Measurements from ENCODE around the gene THSD7A. TPM values are rescaled to one million over a fixed set of nuclear protein-coding genes. Genes with fewer than 3 reads are reported as not detected.

Gene THSD7A
- total RNA-seq, 1 experiment from 2014 or later: 4.0 TPM

DNA sequence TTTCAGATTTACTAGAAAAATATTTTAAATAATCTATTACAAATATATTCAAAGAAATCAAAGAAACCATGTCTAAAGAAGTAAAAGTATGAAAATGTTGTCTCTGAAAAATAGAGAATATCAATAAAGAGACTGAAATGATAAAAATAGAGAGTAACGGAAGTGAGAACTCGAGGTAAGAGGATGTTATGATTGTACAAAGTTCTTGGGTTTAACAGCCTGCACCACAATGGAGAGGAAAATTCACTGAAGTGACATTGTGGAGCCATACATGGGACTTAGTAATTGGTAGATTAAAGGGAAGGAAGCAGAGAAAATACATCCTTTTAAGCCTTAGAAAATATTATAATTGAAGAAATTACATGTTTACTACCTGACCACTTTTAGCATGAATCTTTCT, 77.9 kb downstream of the THSD7A start:
- H3K4me1 ChIP-seq (replicated peaks; ENCODE audit: insufficient read depth): 0 out of 2 replicates have a peak, but pooled peaks cover 5% of the 10 kb centered on the region
- TF ChIP-seq EZH2 (IDR thresholded peaks at IDR 0.05; ENCODE audit: low read depth): no peak
- TF ChIP-seq, protein P1, sequence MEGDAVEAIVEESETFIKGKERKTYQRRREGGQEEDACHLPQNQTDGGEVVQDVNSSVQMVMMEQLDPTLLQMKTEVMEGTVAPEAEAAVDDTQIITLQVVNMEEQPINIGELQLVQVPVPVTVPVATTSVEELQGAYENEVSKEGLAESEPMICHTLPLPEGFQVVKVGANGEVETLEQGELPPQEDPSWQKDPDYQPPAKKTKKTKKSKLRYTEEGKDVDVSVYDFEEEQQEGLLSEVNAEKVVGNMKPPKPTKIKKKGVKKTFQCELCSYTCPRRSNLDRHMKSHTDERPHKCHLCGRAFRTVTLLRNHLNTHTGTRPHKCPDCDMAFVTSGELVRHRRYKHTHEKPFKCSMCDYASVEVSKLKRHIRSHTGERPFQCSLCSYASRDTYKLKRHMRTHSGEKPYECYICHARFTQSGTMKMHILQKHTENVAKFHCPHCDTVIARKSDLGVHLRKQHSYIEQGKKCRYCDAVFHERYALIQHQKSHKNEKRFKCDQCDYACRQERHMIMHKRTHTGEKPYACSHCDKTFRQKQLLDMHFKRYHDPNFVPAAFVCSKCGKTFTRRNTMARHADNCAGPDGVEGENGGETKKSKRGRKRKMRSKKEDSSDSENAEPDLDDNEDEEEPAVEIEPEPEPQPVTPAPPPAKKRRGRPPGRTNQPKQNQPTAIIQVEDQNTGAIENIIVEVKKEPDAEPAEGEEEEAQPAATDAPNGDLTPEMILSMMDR (conservative IDR thresholded peaks at IDR 0.05): no peak
- no peak overlapping the region for H3K27ac ChIP-seq
- BruUV-seq (replicated peaks): no TSS peak
- no peaks in the 10 kb centered on the region for H3F3A ChIP-seq (ENCODE audit: insufficient read depth, low read depth)
- H3K4me2 ChIP-seq: no peak overlapping the region
- ChIA-PET POLR2A (ENCODE audit: unreplicated experiment) (no interaction called here), CTCF (no interaction called here)
- intact Hi-C loops (cut with micrococcal nuclease; ENCODE audit: unreplicated experiment): no loop called here
- no peaks in the 10 kb centered on the region for H3K79me2 ChIP-seq (ENCODE audit: low read depth)
- no peaks in the 10 kb centered on the region for H3K9me2 ChIP-seq (ENCODE audit: insufficient read depth)
- DNase-seq: no peak
- H3K9me3 ChIP-seq (ENCODE audit: insufficient read depth, low read depth): no peaks in the 10 kb centered on the region
- no peaks in the 10 kb centered on the region for H3K27me3 ChIP-seq (ENCODE audit: insufficient read depth, low read depth)
- no peaks in the 10 kb centered on the region for H3K36me3 ChIP-seq (ENCODE audit: low read depth)
- no peak overlapping the region for H2AFZ ChIP-seq
- no peak overlapping the region for H3K4me3 ChIP-seq
- H4K20me1 ChIP-seq (ENCODE audit: insufficient read depth): no peaks in the 10 kb centered on the region

DNA sequence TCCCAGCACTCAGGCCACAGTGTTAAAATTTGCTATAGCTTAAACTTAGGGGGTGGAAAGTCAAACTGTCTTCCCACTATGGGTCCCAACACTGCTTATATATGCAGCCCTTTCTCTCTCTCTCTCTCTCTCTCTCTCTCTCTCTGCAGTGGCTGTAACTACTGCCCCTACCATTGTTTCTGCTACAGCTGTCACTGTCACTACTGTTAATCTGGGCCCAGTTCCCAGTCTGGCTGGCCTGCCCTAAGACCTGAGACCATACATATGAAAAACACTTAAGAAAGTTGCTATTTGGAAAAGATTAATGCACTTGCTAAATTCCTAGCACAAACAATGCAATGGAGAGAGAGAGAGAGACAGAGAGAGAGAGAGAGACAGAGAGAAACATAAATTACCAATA, 78.6 kb downstream of the THSD7A start:
- Histone ChIP-seq H3K27ac (no peak overlapping the region), H3K27me3 (ENCODE audit: insufficient read depth, low read depth) (no peaks in the 10 kb centered on the region), H3K4me2 (no peak overlapping the region), H3K4me1 (replicated peaks; ENCODE audit: insufficient read depth) (0 out of 2 replicates have a peak, but pooled peaks cover 7% of the 10 kb centered on the region), H3K9me2 (ENCODE audit: insufficient read depth) (no peaks in the 10 kb centered on the region), H3K9me3 (ENCODE audit: insufficient read depth, low read depth) (no peaks in the 10 kb centered on the region), H3K4me3 (no peak overlapping the region), H3K36me3 (ENCODE audit: low read depth) (no peaks in the 10 kb centered on the region), H2AFZ (no peak overlapping the region), H3F3A (ENCODE audit: insufficient read depth, low read depth) (no peaks in the 10 kb centered on the region), H3K79me2 (ENCODE audit: low read depth) (no peaks in the 10 kb centered on the region), H4K20me1 (ENCODE audit: insufficient read depth) (no peaks in the 10 kb centered on the region)
- no TSS peak for BruUV-seq (replicated peaks)
- no peak for TF ChIP-seq EZH2 (IDR thresholded peaks at IDR 0.05; ENCODE audit: low read depth)
- TF ChIP-seq, protein P1 (conservative IDR thresholded peaks at IDR 0.05): no peak
- no peak for DNase-seq
- intact Hi-C loops (cut with micrococcal nuclease; ENCODE audit: unreplicated experiment): no loop called here
- POLR2A ChIA-PET (ENCODE audit: unreplicated experiment): interaction anchor here (0.6 kb wide), 1 partner anchor 11 kb away, joined by 4 read pairs; no protein-coding TSS in a partner anchor
- CTCF ChIA-PET: no interaction called here

DNA sequence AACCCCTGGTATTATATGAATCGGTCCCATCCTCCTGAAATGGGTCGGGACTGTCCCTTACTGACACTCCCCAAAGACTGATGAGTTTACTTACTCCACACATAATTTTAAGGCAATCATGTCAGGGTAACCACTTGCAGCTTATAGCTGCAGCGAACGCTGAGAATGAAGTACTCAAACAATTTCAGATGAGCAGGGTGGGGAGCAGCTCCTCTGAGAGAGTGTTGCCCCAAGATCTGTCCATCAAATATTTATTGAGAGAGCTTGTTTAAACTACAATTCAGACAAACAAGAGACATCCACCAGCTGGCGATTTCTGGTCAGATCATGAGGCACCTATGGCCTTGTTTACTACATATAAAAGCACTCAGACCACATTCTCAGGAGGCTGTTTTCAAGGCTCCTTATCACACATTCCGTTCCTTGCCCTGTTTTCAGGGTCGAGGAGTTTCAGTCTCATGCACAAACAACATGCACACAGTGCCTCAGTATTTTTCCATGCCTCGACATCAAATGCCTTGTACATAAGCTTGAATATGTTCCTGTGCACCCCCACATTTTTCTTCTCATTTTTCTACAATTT, 80.1 kb downstream of the THSD7A start:
- H3K27ac ChIP-seq: no peak overlapping the region
- POLR2A ChIA-PET (ENCODE audit: unreplicated experiment): no interaction called here

More for the DNA sequence above, 80.1 kb downstream of the THSD7A start:
- Histone ChIP-seq H3K9me3 (ENCODE audit: insufficient read depth, low read depth) (no peaks in the 10 kb centered on the region), H3K79me2 (ENCODE audit: low read depth) (no peaks in the 10 kb centered on the region), H4K20me1 (ENCODE audit: insufficient read depth) (no peaks in the 10 kb centered on the region), H3K4me1 (replicated peaks; ENCODE audit: insufficient read depth) (peaks cover 7% of the 10 kb centered on the region; the same call in 1 of the 2 replicates), H3K4me2 (no peak overlapping the region), H3K27me3 (ENCODE audit: insufficient read depth, low read depth) (no peaks in the 10 kb centered on the region), H2AFZ (no peak overlapping the region), H3F3A (ENCODE audit: insufficient read depth, low read depth) (no peaks in the 10 kb centered on the region), H3K36me3 (ENCODE audit: low read depth) (no peaks in the 10 kb centered on the region), H3K4me3 (no peak overlapping the region), H3K9me2 (ENCODE audit: insufficient read depth) (no peaks in the 10 kb centered on the region)
- DNase-seq: no peak
- no TSS peak for BruUV-seq (replicated peaks)
- TF ChIP-seq EZH2 (IDR thresholded peaks at IDR 0.05; ENCODE audit: low read depth): no peak
- TF ChIP-seq, protein P1 (conservative IDR thresholded peaks at IDR 0.05): no peak
- CTCF ChIA-PET: no interaction called here
- intact Hi-C loops (cut with micrococcal nuclease; ENCODE audit: unreplicated experiment): no loop called here
